Inferior parietal cortex (tissue), 1 donor: Measurements from ENCODE around the gene UBA3.

ENCODE experiments used
- DNase-seq: peaks from one replicate; pipeline ENCODE4 v3.0.0-alpha.2; 2016; ENCODE audit errors: extremely low spot score

UBA3 gene

GRCh38 chr3:69099576-69099975 is 19.4 kb upstream of the UBA3 start:
- DNase-seq = no peak

GRCh38 chr3:69097407-69098086 is 17.4 kb upstream of the UBA3 start:
- DNase-seq = no peak

- DNase-seq = no peak
These were observed 16.1 kb upstream of the UBA3 start for GRCh38 chr3:69096299-69096698.

- DNase-seq = no peak
These were observed 15.5 kb upstream of the UBA3 start for GRCh38 chr3:69095636-69096035.

GRCh38 chr3:69094467-69095205 is 14.5 kb upstream of the UBA3 start:
- DNase-seq = peak; percentile 70

- DNase-seq = peak; percentile 63
These were observed 11.9 kb upstream of the UBA3 start for GRCh38 chr3:69092030-69092516.

- DNase-seq = no peak
These were observed 11.3 kb upstream of the UBA3 start for GRCh38 chr3:69091389-69092029.

- no peak for DNase-seq
These were observed 9.9 kb upstream of the UBA3 start for GRCh38 chr3:69090021-69090420.

- no peak for DNase-seq
These were observed 7.9 kb upstream of the UBA3 start for GRCh38 chr3:69088063-69088462.

- DNase-seq = no peak
These were observed 7.0 kb upstream of the UBA3 start for GRCh38 chr3:69087030-69087791.

- DNase-seq = peak; percentile 81
These were observed 5.9 kb upstream of the UBA3 start for GRCh38 chr3:69085833-69086722.

- DNase-seq = no peak
These were observed 5.1 kb upstream of the UBA3 start for GRCh38 chr3:69085168-69085832.

GRCh38 chr3:69084326-69085167 is 4.4 kb upstream of the UBA3 start, which contains the start of gene ARL6IP5:
ARL6IP5 (plus strand) TSS chr3:69084937; CDS start chr3:69085048, 111 bp downstream.
- peak; percentile 91 for DNase-seq

GRCh38 chr3:69082805-69083204 is 2.6 kb upstream of the UBA3 start:
- DNase-seq = no peak

- no peak for DNase-seq
These were observed 2.2 kb upstream of the UBA3 start for GRCh38 chr3:69082361-69082760.

- DNase-seq = no peak
These were observed 1.6 kb upstream of the UBA3 start for GRCh38 chr3:69081583-69082262.

GRCh38 chr3:69079269-69080159 is 651 bp downstream of the UBA3 start:
- DNase-seq = no peak

GRCh38 chr3:69072928-69073327 is 7.2 kb downstream of the UBA3 start:
- DNase-seq = no peak
